Lung microvascular endothelial cell (primary cell): ENCODE measurements around the gene CLSTN2. TPM values are rescaled to one million over a fixed set of nuclear protein-coding genes. Genes with fewer than 3 reads are reported as not detected.

Experiments used
- DNase-seq, 2 donors: peaks; one replicate each; pipeline versions ENCODE4 v3.0.0 to v3.0.0-alpha.2; 2010; ENCODE audit warnings: low read depth in 2 of 2
- total RNA-seq: library from RNA; depleted of rRNA; stranded (reverse); fragments of >200 nt; gene quantifications from 2 replicates; pipeline ENCODE4 v1.2.1, GENCODE V29; 2014

The CLSTN2 gene
- total RNA-seq, 1 donor from 2014 or later, result 0.20 TPM

- no peak for DNase-seq
Measured at GRCh38 chr3:140577911-140578310, 642.9 kb downstream of the CLSTN2 start.

- DNase-seq, result no peak
Measured at GRCh38 chr3:140579260-140579659, 644.3 kb downstream of the CLSTN2 start.

- no peak for DNase-seq
Measured at GRCh38 chr3:140580746-140581145, 645.8 kb downstream of the CLSTN2 start.

- DNase-seq, result no peak
Measured at GRCh38 chr3:140584549-140584948, 649.6 kb downstream of the CLSTN2 start.

GRCh38 chr3:140585828-140586227 lies 650.8 kb downstream of the CLSTN2 start:
- no peak for DNase-seq

- no peak for DNase-seq
Measured at GRCh38 chr3:140586311-140586710, 651.3 kb downstream of the CLSTN2 start.

- DNase-seq, result no peak
Measured at GRCh38 chr3:140588558-140588957, 653.6 kb downstream of the CLSTN2 start.

- no peak for DNase-seq
Measured at GRCh38 chr3:140593766-140594165, 658.8 kb downstream of the CLSTN2 start.

GRCh38 chr3:140595295-140595694 lies 660.3 kb downstream of the CLSTN2 start:
- no peak for DNase-seq

- no peak for DNase-seq
Measured at GRCh38 chr3:140597364-140597763, 662.4 kb downstream of the CLSTN2 start.

- DNase-seq, result no peak
Measured at GRCh38 chr3:140597792-140598191, 662.8 kb downstream of the CLSTN2 start.

GRCh38 chr3:140599009-140599408 lies 664.0 kb downstream of the CLSTN2 start:
- no peak for DNase-seq

GRCh38 chr3:140599496-140599895 lies 664.5 kb downstream of the CLSTN2 start:
- DNase-seq, result no peak

- DNase-seq, result no peak
Measured at GRCh38 chr3:140601881-140602280, 666.9 kb downstream of the CLSTN2 start.

GRCh38 chr3:140602781-140603180 lies 667.8 kb downstream of the CLSTN2 start:
- DNase-seq, result peak in 1 of 2 donors; percentile 3

- DNase-seq, result no peak
Measured at GRCh38 chr3:140603766-140604165, 668.8 kb downstream of the CLSTN2 start.

GRCh38 chr3:140610544-140610943 lies 675.6 kb downstream of the CLSTN2 start:
- no peak for DNase-seq

- DNase-seq, result no peak
Measured at GRCh38 chr3:140614001-140614400, 679.0 kb downstream of the CLSTN2 start.

- no peak for DNase-seq
Measured at GRCh38 chr3:140617135-140617534, 682.1 kb downstream of the CLSTN2 start.

GRCh38 chr3:140626856-140627255 lies 691.9 kb downstream of the CLSTN2 start:
- no peak for DNase-seq
